Measurements from ENCODE around the gene FAM228A.
"Not testable (repeated sequence)": the region's sequence is repeated elsewhere in the genome, so short reads cannot be mapped to it uniquely, and the experiment has no call there.

The FAM228A gene

DNA sequence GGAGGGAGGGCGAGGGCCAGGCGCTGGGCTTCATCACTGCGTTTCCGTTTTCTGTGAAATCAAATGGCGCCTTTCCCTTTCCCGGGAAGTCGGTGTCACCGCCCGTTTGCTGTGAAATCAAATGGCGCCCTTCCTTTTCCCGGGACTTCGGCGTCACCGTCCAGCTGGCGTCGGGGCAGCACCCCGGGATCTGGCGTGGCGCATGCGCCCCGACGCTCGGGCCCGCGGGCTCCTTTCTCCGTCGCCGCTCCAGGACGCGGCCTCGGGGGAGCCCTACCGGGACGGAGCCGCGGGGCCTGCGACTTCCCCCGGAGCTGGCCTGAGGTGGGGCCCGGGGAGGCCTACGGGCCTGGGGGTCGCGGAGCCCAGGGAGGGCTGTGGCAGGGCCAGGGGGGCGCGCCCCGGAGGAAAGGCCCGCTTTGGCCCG, at the start of gene FAM228A:
Gene FAM228A (plus strand): TSS at position 203 of the 427 bp plus-strand sequence. CDS start 428 bp downstream, outside the sequence.
- DNase-seq: no peak

DNA sequence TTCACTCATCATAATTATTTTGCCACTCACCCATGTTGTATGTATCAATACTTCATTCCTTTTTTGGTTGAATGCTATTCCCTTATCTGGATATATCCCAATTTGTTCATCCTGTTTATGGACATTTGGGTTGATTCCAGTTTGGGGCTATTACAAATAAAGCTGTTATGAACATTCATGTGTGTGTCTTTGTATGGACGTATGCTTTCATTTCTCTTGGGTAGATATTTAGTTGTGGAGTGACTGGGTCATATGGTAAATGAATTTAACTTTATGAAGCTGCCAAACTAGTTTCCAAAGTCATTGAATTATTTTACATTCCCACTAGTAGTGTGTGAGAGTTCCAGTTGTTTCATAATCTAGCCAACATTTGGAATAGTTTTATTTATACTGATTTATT, 48.9 kb upstream of the FAM228A start:
- DNase-seq: no peak

DNA sequence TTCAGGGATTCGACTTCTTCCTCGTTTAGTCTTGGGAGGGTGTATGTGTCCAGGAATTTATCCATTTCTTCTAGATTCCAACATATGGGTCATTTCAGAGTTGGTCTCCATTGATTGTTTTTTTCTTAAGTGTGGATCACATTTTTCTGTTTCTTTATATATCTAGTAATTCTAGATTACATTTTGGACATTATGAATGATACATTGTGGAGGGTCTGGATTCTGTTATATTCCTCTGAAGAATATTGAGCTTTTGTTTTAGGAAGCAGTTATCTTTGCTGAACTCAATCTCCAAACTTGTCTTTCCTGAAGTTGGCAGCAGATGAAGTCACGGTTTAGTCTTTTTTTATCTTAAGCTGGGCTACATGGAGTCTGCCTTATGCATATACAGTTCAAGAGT, 42.3 kb upstream of the FAM228A start:
- no peak for DNase-seq

DNA sequence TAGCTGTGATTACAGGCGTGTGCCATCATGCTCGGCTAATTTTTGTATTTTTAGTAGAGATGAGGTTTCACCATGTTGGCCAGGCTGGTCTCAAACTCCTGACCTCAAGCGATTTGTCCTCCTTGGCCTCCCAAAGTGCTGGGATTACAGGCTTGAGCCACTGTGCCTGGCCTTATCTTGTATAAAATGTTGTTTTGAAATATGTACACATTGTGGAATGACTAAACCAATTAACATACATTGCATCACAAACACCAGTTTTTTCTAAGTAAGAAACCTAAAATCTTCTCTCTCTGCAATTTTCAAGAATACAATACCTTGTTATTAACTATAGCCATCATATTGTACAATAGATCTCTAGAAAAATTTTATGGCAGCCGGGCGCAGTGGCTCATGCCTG, 34.5 kb upstream of the FAM228A start:
- DNase-seq: not testable (repeated sequence)

DNA sequence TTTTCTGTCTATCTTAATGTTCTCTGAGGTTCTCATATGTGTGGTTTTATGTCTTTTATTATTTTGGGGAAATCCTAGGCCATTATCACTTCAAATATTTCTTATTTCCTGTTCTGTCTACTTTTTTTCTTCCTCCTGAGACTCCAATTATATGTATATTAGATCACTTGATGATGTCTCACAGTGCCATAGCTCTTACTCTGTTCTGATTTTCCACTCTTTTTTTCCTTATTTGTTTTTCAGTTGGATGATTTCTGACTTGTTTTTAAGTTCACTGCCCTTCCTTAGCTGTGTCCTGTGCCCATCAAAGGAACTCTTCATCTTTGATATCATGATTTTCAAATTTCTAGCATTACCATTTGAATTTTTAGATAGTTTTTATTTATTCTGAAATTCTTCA, 27.5 kb upstream of the FAM228A start:
- DNase-seq: no peak

DNA sequence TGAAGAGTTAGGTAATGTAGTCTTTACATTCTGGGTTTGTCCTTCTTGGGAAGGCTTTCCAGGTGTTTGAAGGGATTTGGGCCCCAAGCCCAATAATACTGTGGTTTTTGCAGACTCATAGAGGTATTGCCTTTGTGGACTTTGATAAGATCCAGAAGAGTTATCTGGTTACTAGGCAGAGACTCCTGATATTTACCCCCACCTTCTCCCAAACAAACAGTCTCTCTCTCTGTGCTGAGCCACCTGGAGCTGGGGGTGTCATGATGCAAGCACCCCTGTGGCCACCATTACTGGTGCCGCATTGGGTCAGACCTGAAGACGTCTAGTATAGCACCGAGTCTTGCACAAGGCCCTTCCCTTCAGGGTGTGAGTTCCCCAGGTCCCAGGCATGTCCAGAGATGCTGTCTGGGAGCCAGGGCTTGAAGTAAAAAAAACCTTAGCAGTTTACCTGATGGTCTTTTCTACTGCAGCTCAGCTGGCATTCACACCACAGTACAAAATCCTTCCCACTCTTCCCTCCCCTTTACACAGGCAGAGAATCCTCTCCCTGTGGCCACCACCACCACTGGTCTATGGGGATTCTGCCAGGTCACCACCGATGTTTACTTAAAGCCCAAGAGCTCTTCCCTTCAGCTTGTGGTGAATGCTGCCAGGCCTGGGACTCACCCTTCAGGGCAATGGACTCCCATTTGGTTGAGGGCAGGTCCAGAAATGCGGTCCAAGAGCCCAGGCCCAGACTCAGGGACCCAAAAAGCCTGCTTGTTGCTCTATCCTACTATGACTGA, 22.2 kb upstream of the FAM228A start:
- no peak for DNase-seq

DNA sequence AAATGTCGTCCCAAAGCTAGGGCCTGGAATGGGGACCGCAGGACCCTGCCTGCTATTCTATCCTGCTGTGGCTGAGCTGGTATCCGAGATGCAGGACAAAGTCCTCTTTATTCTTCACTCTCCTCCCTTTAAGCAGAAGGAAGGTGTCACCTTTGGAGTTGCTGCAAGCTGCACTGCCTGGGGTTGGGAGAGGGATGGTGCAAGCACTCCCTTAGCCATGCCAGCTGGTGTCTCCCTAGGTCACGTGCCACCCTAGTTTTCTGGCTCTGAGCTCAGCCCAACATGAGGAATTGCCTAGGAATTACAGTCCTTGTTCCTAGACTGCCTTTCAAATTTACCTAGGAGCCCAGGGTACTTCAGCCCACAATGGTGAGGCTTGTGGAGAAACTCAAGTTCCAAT, 21.4 kb upstream of the FAM228A start:
- DNase-seq: no peak

DNA sequence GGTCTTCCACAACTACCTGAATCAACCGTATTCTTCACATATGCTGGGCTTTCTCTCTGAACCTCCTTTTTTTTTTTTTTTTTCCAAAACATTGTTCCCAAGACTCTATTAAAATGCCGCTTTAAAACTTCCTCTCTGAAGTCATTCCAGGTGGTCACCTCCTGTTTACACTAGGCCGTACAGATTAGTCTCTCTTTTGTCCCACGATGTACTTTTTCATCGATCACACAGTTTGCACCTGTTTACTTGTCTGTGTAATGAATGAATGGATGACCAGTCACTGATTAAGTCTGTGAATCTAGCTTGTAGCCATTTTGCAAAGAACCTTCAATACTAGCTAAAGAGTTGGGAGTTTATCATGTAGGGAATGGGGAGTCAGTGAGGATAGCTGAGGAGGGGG, 16.7 kb upstream of the FAM228A start:
- no peak for DNase-seq

DNA sequence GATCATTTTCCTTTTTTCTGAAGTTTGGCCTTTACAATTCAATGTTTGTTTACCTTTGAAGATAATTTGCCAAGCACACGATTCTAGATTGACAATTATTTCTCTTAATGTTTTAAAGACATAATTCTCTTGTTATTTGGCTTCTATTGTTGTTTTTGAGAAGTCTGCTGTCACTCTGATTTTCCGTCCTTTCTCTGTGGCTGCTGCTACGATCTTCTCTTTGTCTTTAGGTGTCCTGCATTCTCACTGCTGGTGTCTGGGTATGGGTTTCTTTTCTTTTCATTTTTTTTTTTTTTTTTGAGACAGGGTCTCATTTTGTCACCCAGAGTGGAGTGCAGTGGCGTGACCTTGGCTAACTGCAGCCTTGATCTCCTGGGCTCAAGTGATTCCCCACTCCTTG, 15.1 kb upstream of the FAM228A start:
- no peak for DNase-seq

DNA sequence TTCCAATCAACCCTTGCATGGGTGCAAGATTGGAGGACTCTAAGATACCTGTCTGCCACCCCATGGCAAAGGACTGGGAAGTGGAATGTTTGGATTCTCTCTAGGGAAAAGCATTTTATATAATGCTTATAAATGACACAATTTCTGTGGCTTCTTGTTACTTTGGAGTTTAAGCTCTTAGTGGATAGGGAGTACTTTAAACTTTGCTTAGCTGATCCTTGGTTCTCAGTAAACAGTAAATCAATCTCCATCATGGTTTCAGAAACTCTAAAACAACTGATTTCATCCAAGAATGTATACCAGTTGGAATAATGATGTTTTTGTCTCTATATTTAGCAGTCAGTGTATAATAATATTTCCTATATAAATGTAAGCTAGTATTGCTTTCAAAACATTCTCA, 14.1 kb upstream of the FAM228A start:
- DNase-seq: no peak

DNA sequence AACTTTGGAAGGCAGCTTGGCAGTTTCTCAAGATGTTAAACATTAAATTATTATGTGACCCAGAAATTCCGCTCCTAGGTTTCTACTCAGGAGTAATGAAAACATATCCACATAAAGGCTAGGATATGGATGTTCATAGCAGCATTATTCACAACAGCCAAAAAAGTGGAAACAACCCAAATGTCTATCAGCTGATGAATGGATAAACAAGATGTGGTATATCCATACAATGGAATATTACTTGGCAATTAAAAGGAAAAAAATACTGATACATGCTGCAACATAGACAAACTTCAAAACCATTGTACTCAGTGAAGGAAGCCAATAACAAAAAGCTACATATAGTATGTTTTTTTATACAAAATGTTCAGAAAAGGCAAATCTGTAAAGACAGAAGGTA, 12.4 kb upstream of the FAM228A start:
- no peak for DNase-seq

DNA sequence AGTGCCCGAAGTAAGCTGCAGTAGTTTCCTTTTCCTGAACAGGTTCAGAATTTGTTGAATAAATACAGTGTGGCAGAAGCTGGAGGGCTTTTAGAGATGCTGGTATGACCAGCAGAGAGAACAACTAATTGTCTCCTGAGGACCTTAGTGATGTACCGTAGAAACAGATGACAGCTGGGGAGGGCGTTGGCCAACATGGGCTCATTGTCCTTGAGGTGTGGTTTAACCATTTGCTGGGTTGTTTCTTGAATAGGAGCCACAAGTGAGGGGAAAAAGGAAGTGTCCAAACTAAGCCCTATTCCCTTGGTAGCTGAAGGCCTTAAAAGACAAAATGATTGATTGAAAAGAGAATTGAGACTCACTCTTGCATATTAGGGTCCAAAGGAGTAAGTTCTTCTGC, 11.7 kb upstream of the FAM228A start:
- DNase-seq: no peak

DNA sequence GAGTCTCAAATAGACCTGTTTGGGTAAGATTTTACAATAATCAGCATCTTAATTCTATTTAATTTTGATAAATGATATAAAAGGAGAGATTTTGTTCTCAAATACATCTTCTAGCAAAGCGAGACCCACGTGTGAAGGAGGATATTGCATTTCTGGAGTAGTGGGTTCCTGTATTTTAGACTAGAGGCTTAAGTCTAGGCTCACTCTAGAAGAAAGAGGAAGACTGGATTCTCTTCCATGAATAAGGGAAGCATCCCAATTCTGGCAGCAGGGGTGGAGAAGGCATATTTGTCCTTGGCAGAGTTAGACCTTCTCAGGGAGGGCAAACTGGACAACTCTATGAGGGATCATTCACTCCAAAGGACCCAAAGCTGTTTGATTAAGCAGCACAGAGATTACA, 11.3 kb upstream of the FAM228A start:
- DNase-seq: no peak

DNA sequence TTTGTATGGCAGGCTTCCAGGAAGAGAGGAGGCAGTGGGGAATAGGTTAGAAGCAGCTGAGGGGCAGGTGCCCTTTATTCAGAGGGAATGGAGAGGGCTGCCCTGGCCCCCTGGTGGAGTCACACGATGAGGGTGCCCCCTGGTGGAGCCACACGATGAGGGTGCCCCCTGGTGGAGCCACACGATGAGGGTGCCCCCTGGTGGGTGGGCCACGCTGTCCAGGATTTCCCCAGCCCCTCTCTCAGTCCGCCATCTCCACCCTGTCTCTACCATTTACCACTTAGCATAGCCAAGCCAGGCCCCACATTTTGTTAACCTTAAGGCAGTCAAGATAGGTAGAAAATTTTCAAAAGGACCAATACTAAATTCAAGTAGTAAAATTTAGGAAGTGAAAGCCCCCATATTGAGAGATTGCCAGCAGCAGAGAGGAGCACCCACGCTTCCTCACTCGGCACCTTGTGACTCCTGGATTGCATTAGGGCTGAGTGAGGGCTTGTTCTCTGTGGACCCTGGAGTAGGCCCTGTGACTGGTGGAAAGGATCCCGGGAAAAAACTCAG, 10.4 kb upstream of the FAM228A start:
- peak; percentile 39 for DNase-seq

DNA sequence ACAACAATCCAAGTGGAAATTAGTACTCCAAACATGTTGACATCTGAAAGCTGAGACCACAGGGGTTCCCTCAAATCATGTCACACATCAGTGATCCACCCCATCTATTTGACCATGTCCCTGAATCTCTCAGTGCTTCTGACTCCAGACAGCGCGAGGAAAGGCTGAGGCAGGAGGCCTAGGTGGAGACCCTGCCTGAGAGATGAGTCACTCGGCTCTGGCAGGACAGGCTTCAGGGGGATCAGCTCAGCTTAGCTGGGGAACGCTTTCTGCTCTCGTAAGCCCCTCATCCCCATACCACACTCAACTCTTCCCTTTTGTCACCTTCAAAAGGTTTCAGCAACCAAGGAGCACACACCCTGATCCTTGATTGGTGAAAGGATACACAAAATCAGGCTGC, 5.8 kb upstream of the FAM228A start:
- DNase-seq: no peak

DNA sequence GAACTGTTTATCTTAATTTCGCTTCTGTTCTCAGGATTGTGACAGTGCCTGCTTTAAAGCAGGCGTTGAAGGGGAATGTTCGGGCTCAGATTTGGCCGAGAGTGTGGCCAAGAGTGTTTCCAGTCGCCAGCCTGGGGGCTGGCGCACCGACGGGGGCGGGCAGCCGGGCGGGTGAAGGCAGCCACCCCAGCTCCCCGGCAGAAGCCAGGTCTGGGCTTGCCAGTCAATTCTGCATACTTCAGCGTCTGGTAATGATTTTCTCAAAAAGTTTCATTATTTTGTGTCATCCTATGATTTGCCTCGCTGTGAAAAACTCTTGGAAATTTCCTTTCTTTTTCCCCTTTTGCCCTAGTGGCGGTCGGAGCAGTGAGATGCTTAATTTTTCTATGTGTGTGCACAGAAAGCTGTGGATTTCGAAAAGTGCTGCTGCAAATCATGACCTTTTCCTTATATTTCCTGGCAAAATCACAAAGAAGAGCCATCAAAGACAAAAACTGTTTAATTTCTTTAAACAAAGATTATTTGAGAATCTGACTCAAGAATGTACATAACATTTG, 856 bp downstream of the FAM228A start:
- no peak for DNase-seq

DNA sequence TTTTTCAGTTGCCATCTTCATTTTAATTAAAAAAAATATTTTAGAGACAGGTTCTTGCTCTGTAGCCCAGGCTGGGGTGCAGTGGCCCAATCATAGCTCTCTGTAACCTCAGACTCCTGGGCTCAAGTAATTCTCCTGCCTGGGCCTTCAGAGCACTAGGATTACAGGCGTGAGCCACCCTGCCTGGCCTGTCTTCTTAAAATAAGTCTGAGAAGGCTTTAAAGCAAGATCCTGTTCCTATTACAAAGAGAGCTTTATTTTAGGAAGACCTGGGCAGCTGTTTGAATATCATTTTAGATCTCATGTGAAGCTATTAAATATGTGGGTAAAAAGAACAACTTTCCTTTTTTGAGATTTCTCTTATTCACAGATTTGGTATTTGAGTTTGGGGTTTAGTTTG, 1.5 kb downstream of the FAM228A start:
- DNase-seq: no peak

DNA sequence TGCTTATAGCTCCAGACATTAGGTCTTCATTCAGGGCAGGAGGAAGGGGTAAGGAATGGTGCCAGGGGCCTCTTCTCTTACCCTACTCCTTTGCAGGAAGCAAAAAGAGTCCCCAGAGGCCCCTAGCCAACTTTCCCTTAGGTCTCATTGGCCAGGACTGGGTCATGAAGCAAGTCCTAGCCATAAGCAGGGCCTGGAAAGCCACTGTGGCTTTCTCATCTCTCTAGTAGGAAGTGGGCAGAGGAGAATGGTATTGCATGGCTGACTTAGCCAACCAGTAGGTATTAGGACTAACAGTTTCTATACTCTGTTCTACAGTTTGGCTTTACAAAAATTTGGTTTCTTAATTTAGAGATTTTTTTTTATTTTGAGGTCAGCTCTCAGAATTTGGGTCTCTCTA, 4.8 kb downstream of the FAM228A start:
- DNase-seq: no peak

DNA sequence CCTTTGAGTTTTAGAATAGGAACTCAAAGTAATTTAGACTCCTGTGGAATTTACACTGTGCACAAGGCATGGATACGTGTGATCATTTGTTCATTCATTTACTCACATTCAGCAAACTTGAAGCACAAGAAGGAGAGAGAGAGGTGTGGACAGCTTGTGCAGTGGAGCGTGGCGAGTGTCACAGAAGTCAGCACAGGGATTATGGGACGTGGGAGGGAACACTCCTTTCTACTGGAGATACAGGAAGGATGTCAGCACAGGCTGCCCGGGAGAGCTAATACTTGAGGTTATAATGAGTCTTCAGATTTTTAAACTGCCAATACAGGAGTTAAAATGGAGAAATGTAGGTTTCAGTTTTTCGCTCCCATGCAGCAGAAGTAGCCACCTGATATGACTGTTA, 7.0 kb downstream of the FAM228A start:
- no peak for DNase-seq

DNA sequence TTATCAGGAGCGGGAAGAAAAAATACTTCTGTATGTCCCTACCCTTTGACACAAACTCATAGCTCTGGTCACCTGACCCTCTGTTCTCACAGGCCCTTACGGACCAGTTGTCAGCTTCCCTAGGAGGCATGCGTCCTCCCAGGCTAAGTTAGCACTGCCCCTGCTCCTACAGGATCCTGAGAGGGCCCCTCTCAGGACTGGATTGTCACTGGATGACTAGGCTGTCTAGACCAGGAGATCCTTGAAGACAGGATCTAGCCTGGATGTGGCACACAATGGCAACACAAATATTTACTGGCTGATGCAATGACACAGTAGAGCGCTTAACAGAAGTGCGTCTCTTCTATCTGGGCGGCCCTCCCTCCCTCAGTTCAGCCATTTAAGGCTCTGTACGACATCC, 7.7 kb downstream of the FAM228A start:
- no peak for DNase-seq

DNA sequence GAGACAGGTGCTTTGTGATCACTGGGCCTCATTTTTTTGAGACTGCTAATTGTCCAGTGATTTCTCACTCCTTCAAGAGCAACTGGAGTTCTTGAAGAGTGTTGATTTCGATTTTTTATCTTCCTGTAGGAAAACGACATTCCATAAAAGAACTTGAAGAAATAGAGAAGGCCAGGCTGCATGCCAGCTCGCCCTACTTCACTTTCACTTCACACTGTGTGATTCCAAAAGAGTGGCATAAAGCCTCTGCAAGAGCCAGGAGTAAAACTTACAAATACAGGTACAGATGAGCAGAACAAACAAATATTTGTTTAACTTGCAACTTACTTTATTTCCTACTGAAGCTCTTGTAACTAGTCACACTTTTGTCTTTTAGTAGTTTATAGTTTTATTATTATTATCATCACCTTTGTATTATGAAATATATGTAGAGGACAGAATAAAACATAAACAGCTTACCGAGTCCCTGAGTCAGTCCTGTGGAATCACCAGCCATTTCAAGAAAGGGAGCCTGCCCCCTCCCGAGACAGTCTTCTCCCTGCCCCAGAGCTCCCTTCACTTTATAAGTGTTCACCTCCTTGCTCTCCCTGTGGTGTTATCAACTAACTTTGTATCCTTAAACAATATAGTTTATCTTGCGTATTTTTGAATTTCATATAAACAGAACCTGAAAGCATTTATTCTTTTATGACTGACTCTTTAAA, 8.7 kb downstream of the FAM228A start:
- no peak for DNase-seq

DNA sequence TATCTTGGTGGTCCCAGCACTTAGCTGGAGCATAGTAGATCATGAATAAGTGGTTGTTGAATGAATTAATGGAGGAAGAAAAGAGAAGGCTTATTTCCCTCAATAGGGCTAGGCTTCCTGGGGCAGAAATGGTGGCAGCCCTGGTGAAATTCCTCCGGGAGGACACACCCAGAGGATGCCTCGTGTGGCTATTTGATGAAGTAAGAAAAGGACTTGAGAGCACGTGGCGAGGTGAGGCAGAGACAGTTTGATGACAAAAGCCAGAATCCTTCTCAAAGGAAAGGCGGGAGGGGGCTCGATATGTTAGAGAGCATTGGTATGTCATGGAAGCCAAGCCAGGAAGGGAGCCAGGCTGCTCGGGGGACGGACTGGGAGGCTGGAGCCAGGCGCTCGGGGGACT, 14.7 kb downstream of the FAM228A start:
- DNase-seq: no peak

DNA sequence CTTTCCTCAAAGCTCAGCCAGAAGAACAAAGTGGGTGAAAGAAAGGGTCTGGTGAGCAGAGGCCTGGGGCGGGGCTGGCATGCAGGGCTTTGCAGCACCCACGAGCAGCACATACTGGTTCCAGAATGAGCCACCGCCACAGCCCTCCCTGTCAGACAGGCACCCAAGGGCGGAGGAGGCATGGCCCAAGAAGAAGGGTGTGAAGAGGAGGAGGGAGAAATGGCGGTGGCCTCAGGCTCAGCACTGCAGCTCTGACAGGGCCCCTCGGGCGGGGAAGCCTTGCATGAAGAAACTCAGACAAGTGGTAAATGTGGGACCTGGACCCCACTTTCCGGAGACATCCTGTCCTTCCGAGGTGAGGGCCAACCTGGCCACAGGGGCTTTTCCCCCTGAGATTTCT, 15.7 kb downstream of the FAM228A start:
- no peak for DNase-seq

DNA sequence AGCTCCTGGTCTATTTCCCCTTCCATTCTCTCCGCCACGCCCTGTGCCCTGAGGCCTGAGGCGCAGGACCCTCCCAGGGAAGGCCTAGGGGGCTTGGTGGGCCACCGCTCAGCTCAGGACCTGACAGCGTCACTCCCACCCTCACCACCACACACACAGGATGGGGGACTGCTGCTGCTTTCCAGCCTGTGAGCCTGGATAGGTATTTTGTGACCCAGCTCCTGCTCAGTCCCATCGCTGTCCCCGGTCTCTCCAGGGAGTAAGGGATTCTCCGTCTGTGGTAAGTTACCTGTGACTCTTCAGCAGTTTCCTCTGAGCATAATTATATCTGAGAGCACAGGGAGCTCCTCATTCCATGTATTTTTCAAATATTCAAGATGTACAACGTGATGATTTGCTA, 16.3 kb downstream of the FAM228A start:
- no peak for DNase-seq
